ENCODE measurements around the gene ZNF521. TPM values are rescaled to one million over a fixed set of nuclear protein-coding genes. Genes with fewer than 3 reads are reported as not detected.

ZNF521 gene
- total and polyA plus RNA-seq, 2 experiments from 2014 or later = 3.1 to 9.2 TPM

DNA sequence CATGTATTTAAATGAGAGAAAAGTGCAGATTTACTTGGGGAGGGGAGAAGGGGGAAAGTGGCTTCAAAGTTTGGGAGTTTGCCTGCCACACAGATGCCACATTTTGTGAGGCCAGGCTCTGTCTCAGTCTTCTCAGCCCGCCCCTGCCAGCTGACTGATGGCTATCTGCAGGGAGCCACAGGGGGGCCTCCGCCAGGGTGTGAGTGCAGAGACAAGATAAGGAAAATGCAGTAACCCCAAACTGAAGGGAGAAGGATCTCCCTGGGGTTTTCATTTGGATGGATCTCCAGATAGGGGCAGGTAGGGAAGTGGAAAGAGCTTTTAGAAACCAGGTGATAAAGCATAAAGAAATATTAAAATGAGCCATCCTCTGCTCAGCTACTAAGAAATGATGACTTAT, 128.8 kb downstream of the ZNF521 start:
- no peaks in the 10 kb centered on the region for H3K27me3 ChIP-seq (ENCODE audit: insufficient read depth)
- H3K4me3 Mint-ChIP-seq = no peak overlapping the region
- H3K27ac Mint-ChIP-seq = no peak overlapping the region
- TF ChIP-seq CTCF (conservative IDR thresholded peaks at IDR 0.05; ENCODE audit: low read depth in 2 of 2) (0 out of 4 replicates have a peak, but pooled peaks of 1 of the 2 experiments have one; percentile 18), NANOG (IDR thresholded peaks at IDR 0.05; ENCODE audit: borderline replicate concordance) (no peak)
- no peaks in the 10 kb centered on the region for H4K20me1 ChIP-seq (replicated peaks; ENCODE audit: insufficient read depth)
- H3F3A ChIP-seq (replicated peaks; ENCODE audit: low read depth) = no peaks in the 10 kb centered on the region
- peak; percentile 66 for DNase-seq (ENCODE audit: low spot score)
- H3K9me3 Mint-ChIP-seq = no peaks in the 10 kb centered on the region
- no peak overlapping the region for H3K4me3 ChIP-seq
- no peak overlapping the region for H3K27ac ChIP-seq (ENCODE audit: low read depth)
- H3K36me3 Mint-ChIP-seq (ENCODE audit: low read depth) = peaks cover 15% of the 10 kb centered on the region; the same call in 2 of the 3 replicates
- H3K4me1 ChIP-seq (ENCODE audit: insufficient read depth) = no peaks in the 10 kb centered on the region
- H3K9me2 ChIP-seq (ENCODE audit: insufficient read depth) = no peaks in the 10 kb centered on the region
- peak; percentile 97 for ATAC-seq
- H2AFZ ChIP-seq = no peak overlapping the region
- H3K4me2 ChIP-seq = 0 out of 2 replicates have a peak overlapping the region, but pooled peaks have one; percentile 14
- H3K36me3 ChIP-seq (ENCODE audit: insufficient read depth) = no peaks in the 10 kb centered on the region
- no peaks in the 10 kb centered on the region for H3K79me2 ChIP-seq (replicated peaks; ENCODE audit: insufficient read depth)
- H3K4me1 Mint-ChIP-seq = peaks cover 13% of the 10 kb centered on the region
- H3K27me3 Mint-ChIP-seq (ENCODE audit: insufficient read depth, low read depth, poor library complexity) = no peaks in the 10 kb centered on the region

DNA sequence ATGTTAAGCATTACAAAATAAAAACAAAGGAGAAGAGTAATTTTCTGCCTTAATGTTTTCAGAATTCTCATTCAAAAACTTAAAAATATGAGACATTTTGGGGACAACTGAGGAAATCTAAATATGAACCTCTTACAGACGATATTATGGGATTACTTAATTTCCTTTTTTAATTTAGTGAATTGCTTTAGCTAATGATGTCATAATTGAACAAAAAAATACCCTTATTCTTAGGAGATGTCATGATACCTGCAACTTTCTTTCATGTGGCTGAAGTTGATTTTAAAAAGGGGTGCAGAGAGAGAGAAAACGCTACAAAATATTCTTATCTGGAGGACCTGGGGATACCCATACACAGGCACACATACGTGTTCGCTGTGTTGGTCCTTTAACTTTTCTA, 129.3 kb downstream of the ZNF521 start:
- Mint-ChIP-seq H3K4me1 (peaks cover 13% of the 10 kb centered on the region), H3K9me3 (no peaks in the 10 kb centered on the region), H3K27ac (no peak overlapping the region), H3K27me3 (ENCODE audit: insufficient read depth, low read depth, poor library complexity) (peaks cover 2% of the 10 kb centered on the region), H3K36me3 (ENCODE audit: low read depth) (peaks cover 15% of the 10 kb centered on the region; the same call in 2 of the 3 replicates), H3K4me3 (no peak overlapping the region)
- Histone ChIP-seq H4K20me1 (replicated peaks; ENCODE audit: insufficient read depth) (no peaks in the 10 kb centered on the region), H3K27ac (ENCODE audit: low read depth) (no peak overlapping the region), H3K4me2 (no peak overlapping the region), H3K4me3 (no peak overlapping the region), H3K27me3 (ENCODE audit: insufficient read depth) (no peaks in the 10 kb centered on the region), H3F3A (replicated peaks; ENCODE audit: low read depth) (no peaks in the 10 kb centered on the region), H3K4me1 (ENCODE audit: insufficient read depth) (no peaks in the 10 kb centered on the region), H3K9me2 (ENCODE audit: insufficient read depth) (no peaks in the 10 kb centered on the region), H2AFZ (no peak overlapping the region), H3K79me2 (replicated peaks; ENCODE audit: insufficient read depth) (no peaks in the 10 kb centered on the region), H3K36me3 (ENCODE audit: insufficient read depth) (no peaks in the 10 kb centered on the region)
- no peak for TF ChIP-seq STAT1 (IDR thresholded peaks at IDR 0.05; ENCODE audit: unreplicated experiment)
- TF ChIP-seq CREB1 (CRISPR knock-in tag; IDR thresholded peaks at IDR 0.05; ENCODE audit: low read depth) = no peak
- TF ChIP-seq POLR2AphosphoS5 (IDR thresholded peaks at IDR 0.05; ENCODE audit: low read depth) = no peak
- TF ChIP-seq ETS1 (IDR thresholded peaks at IDR 0.05) = no peak
- TF ChIP-seq ZNF114 (CRISPR knock-in tag; IDR thresholded peaks at IDR 0.05) = no peak
- TF ChIP-seq EZH2 (IDR thresholded peaks at IDR 0.05; ENCODE audit: low read depth, unreplicated experiment) = no peak
- TF ChIP-seq, protein P1, sequence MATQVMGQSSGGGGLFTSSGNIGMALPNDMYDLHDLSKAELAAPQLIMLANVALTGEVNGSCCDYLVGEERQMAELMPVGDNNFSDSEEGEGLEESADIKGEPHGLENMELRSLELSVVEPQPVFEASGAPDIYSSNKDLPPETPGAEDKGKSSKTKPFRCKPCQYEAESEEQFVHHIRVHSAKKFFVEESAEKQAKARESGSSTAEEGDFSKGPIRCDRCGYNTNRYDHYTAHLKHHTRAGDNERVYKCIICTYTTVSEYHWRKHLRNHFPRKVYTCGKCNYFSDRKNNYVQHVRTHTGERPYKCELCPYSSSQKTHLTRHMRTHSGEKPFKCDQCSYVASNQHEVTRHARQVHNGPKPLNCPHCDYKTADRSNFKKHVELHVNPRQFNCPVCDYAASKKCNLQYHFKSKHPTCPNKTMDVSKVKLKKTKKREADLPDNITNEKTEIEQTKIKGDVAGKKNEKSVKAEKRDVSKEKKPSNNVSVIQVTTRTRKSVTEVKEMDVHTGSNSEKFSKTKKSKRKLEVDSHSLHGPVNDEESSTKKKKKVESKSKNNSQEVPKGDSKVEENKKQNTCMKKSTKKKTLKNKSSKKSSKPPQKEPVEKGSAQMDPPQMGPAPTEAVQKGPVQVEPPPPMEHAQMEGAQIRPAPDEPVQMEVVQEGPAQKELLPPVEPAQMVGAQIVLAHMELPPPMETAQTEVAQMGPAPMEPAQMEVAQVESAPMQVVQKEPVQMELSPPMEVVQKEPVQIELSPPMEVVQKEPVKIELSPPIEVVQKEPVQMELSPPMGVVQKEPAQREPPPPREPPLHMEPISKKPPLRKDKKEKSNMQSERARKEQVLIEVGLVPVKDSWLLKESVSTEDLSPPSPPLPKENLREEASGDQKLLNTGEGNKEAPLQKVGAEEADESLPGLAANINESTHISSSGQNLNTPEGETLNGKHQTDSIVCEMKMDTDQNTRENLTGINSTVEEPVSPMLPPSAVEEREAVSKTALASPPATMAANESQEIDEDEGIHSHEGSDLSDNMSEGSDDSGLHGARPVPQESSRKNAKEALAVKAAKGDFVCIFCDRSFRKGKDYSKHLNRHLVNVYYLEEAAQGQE (IDR thresholded peaks at IDR 0.05; ENCODE audit: unreplicated experiment) = no peak
- TF ChIP-seq CTCF (conservative IDR thresholded peaks at IDR 0.05; ENCODE audit: low read depth in 2 of 2) = no peak
- no peak for TF ChIP-seq NANOG (IDR thresholded peaks at IDR 0.05; ENCODE audit: borderline replicate concordance)
- no peak for TF ChIP-seq JUNB (IDR thresholded peaks at IDR 0.05; ENCODE audit: unreplicated experiment)
- TF ChIP-seq ZNF331 (CRISPR knock-in tag; IDR thresholded peaks at IDR 0.05; ENCODE audit: low read depth) = no peak
- no peak for TF ChIP-seq EZH2phosphoT487 (IDR thresholded peaks at IDR 0.05; ENCODE audit: unreplicated experiment)
- ATAC-seq = no peak
- DNase-seq (ENCODE audit: low spot score) = no peak

All from GM23338 (cell line).